Measurements from ENCODE around the gene KRT74.

Gene KRT74

DNA sequence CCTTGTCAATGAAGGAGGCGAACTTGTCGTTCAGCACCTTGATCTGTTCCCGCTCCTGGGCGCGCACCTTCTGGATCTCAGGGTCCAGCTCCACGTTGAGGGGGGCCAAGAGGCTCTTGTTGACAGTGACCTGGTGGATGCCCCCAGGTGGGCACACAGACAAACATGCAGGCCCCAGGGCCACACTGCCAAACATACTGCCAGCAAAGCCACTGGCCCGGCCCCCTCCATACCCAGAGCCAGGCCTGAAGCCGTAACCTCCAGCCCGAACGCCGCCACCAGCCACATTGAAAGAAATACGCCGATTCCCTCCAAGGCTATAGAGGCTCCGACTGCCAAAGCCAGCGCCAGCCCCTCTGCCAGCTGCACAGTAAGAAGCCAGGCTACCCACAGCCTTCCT lies 337 bp downstream of the KRT74 start:
- no peak for DNase-seq (ENCODE audit: low read depth in 2 of 2)

DNA sequence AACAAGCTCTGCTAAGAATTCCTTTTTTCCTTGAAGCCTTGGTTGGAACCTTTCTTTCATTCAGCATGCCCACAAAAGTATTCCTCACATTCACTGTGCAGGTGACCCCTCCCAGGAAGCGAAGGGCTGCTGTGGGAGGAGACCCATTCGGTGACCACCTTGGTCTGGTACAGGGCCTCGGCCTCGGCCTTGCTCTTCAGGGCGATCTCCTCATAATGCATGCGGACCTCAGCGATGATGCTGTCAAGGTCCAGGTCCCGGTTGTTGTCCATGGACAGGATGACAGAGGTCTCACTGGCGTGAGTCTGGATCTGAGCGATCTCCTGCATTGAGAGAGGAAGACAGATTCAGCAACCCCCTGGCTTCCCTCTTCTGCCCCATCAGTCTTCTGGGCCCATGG lies 3.1 kb downstream of the KRT74 start:
- DNase-seq (ENCODE audit: low read depth in 2 of 2) = no peak

GRCh38 chr12:52568111-52568510 lies 5.5 kb downstream of the KRT74 start:
- no peak for DNase-seq (ENCODE audit: low read depth in 2 of 2)

DNA sequence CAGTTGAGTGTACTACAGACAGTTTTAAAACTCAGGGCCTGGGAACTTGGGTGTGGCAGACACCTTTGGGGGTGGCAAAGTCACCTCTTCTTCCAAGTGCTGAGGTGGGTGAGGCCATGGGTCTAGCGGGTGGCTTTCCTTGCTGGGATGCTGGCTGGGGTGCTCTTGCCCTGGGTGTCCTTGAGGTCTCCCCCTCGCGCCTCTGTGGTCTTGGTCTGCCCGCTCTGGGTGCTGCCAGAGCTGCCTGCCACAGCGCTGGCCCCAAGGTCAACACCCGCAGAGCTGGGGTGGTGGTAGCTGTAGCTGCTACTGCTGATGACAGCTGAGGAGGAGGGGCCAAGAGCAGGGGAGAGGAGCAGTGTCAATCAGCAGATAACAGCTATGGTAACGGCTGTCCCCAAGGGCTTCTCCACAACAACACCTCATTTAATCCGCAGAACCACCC lies 6.8 kb downstream of the KRT74 start:
- DNase-seq (ENCODE audit: low read depth in 2 of 2) = no peak

GRCh38 chr12:52564582-52564981 lies 9.1 kb downstream of the KRT74 start:
- DNase-seq (ENCODE audit: low read depth in 2 of 2) = no peak

DNA sequence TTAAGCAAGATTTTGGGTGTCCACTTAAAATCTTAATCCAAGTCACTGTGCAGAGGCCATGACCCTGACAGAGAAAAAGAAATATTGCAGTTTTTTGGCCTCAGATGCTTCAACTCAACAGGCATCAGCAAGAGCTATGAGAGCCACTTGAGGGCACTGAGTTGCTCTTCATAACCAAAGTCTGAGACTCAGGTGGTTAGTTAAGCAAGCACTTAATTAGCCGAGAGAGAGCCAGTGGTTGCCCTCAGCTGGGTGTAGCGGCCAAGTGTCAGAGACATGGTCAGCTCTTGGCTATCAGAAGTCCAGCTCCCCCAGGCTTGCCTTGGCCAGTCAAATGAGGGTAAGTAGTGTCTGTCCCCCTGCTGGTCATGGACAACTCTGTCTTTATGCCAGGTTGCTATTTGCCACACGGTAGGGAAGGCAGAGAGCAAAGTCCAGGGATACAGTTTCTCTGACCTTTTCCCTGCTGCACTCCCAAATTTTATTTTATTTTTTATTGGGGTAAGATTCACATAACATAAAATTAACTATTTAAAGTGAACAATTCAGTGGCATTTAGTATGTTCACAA lies 11.7 kb downstream of the KRT74 start:
- DNase-seq (ENCODE audit: low read depth in 2 of 2) = no peak

GRCh38 chr12:52559979-52560378 lies 13.7 kb downstream of the KRT74 start:
- no peak for DNase-seq (ENCODE audit: low read depth in 2 of 2)

DNA sequence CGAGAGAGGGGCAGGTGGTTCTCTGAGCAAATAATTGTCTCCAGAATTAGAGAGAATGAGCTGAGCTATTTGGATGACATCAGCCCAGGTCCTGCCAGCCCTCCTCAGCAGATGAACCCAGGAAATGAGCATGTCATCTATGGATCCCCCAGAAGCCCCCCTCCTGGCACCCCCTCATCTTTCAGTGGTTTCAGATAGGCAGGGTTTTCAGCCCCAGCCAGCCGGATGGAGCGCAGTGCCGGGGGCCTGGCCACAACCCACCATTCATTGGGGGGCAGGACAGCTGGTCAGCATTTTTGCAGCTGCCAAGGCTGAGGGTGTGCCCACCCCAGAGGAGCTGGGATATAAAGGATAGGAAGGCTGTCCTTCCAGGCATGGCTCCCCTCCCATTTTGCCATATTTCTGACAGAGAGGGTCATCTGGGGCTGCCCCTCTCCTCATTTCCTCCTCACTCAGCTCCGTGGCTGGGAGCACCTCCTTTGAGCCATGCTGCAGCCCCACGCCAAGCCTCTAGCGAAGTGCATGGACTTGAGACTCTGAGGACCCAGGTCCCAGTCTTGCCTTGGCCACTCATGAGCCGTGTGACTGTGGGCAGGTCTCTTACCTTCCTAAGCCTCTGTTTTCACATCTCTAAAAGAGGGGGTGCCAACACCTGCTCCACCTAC lies 14.7 kb downstream of the KRT74 start:
- no peak for DNase-seq (ENCODE audit: low read depth in 2 of 2)

DNA sequence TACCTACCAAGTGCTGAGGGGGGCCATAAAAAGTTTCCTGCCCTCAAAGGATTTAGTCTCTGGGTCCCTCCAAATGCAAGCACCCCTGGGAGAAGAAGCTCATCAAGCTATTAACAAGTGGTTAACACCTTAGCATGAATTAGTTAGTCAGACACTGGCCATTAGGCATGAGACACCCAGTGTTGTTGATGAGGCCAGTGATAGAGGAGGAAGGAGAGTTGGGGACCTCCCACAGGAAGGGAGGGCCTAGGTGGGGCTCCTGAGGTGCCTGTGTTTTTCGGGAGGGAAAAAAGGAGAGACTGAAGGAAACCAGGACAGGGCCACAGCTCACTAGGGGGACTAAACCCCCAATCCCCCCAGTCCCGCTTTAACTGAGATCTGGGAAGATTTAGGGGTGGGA lies 16.2 kb downstream of the KRT74 start:
- DNase-seq (ENCODE audit: low read depth in 2 of 2) = no peak

DNA sequence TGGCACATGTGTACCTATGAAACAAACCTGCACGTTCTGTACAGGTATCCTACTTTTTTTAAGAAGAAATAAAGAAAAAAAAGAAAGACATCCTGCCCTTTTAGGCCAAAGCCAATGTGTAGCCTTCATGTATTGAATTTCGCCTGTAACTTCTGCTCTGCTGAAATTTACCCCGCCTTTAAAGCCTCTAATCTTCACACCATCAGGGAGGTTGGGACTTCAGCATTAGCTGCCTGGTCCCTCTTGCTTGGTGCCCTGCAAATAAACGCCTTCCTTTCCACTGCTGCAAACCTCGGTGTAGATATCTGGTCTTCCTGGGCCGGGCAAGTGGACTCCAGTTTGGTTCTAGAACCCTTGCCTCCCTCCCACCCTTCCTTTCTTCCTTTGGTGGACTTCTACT lies 18.1 kb downstream of the KRT74 start:
- DNase-seq (ENCODE audit: low read depth in 2 of 2) = no peak

- no peak for DNase-seq (ENCODE audit: low read depth in 2 of 2)
Measured at GRCh38 chr12:52552681-52553195, 20.9 kb downstream of the KRT74 start, which contains the start of gene KRT71. Gene KRT71 (minus strand): TSS chr12:52553145. CDS start chr12:52553077, 68 bp downstream.

DNA sequence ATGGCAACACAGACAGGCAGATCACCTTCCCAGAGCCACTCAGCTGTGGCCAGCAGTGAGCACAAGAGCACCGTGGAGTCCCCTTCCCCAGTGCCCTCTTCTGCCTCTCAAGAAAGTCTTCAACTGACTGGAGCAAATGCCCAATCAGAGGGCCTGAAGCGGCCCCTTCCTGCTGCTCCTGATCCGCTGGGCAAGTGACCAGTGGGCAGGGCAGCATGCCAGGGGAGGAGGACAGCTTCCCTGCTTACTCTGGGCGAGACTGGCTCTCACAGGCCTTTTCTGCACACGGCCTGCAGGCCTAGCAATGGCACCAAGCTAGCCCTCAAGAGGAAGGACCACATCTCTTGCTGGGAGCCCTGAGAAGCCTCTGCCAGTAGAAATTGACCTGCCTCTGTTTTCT lies 21.6 kb downstream of the KRT74 start:
- no peak for DNase-seq (ENCODE audit: low read depth in 2 of 2)

- DNase-seq (ENCODE audit: low read depth in 2 of 2) = no peak
Measured at GRCh38 chr12:52551216-52551865, 22.3 kb downstream of the KRT74 start.

- no peak for DNase-seq (ENCODE audit: low read depth in 2 of 2)
Measured at GRCh38 chr12:52546126-52546525, 27.5 kb downstream of the KRT74 start.

DNA sequence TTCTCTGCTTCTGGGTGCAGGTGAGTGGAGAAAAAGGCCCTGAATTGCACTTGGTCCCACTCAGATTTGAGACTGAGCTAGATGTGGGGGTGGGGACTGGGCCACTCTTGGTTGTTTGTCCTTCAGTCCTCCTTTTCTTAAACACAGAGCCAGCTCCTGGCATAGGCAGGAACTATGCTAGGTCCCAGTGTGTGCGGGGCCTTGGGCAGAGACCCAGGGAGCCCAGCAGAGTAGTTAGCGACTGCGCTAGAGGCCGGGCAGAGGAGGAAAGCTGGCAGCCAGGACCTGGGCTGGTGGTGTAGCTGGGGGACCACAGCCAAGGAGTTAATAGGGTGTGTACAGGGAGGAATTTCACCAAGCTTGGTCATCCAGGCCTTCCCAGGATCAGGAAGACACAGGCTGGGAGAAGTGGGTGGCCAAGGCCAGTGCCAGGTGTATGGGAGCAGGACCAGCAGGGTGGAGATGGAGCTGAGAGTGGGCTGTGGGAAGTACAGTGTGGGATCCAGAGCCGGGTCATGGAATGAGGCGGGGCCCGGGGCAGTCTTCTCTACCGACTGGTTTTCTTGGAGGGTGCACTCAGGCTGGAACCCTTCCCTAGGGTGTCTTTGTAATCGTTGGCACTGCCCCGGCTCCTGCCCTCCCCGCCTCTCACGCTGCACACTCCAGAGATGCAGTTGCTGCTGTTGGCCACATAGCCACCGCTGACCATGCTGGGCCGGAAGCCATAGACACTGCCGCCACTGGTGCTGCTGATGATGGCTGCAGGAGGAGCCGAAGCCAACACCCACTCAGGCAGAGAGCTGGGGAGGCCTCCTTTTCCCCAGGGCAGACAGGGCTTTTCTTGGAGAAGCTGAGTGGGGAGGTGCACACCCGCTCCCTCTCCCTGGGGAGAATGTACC lies 29.4 kb downstream of the KRT74 start:
- DNase-seq (ENCODE audit: low read depth in 2 of 2) = no peak

DNA sequence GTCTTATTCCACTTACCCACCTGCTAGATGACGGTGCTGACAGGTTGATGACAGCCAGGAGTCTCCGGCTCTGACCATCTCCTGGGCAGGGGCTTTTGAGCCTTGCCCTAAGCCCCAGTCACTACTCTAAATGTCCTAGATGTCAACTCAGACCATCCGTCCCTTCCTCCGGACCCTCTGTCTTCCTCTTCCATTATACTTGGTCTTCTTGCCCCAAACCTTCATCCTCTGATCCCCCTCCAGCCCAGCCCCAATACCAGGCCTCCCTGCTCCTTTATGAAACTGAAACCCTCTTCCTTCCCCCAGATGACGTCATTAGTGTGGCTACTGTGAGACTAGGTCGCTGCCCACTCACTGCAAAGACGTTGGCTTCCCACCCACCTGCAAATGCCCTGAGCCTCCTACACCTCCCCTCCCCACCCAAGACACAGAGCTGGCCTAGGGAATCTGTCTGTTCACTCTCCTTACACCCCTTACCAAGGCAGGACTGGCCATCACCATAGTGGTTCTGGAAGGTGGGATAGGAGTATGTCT lies 30.8 kb downstream of the KRT74 start:
- DNase-seq (ENCODE audit: low read depth in 2 of 2) = no peak

- no peak for DNase-seq (ENCODE audit: low read depth in 2 of 2)
Measured at GRCh38 chr12:52542157-52542556, 31.5 kb downstream of the KRT74 start.

GRCh38 chr12:52541709-52542108 lies 31.9 kb downstream of the KRT74 start:
- DNase-seq (ENCODE audit: low read depth in 2 of 2) = no peak

- no peak for DNase-seq (ENCODE audit: low read depth in 2 of 2)
Measured at GRCh38 chr12:52540531-52540930, 33.1 kb downstream of the KRT74 start.

- DNase-seq (ENCODE audit: low read depth in 2 of 2) = no peak
Measured at GRCh38 chr12:52539821-52540173, 33.8 kb downstream of the KRT74 start.

DNA sequence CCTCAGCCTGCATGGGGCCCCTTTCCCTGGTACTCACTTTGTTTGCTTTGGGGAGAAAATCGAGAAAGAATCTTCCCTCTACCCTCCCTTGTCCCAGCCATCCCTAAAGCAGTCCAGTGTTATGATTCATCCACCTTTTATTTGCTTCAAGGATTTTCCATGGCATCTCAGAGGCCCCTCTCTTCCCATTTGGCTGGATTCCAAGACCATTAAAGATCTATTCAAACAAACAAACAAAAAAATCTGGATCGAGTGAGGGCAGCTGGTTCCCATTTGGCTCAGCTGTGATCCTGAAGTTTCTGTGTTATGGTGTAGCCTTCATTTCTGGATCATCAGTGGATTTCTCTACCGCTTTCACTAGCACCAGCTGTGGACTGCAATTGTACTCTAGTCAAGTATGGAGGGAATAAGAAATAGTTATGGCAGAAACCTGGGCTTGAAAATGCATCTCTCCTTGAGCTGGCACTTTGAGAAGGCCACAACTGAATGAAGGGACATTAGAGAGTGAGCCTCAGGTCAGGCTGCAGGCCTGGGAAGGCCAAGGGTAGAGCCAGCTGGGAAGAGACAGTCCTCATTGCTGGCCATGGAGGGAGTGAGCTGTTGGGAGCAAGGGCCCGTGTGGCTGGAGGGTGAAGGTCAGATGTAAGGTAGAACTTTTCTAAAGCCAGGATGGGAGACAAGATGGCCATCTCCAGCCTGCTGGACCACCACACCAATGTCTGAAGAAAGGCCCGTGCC lies 34.4 kb downstream of the KRT74 start:
- no peak for DNase-seq (ENCODE audit: low read depth in 2 of 2)
